Neural cell (in vitro differentiated cells): ENCODE data around the gene HBE1. TPM values are rescaled to one million over a fixed set of nuclear protein-coding genes. Genes with fewer than 3 reads are reported as not detected.

Experiments used
- H2AFZ ChIP-seq: fragments of 200-600, 300-800 bp; sonication (generic), shearing (Covaris generic); 2 replicates; pipeline ENCODE4 v1.6.0; 2014; ENCODE audit warnings: low read depth, mild to moderate bottlenecking, antibody characterized with exemption, low read length, moderate library complexity
- H3F3A ChIP-seq: fragments of 200-600 bp; shearing (Covaris generic); 2 replicates; pipeline ENCODE4 v1.6.1; 2016; ENCODE audit warnings: mild to moderate bottlenecking, moderate library complexity, mixed read lengths, antibody characterized with exemption, low read length; ENCODE audit not compliant: insufficient read depth, poor library complexity, severe bottlenecking
- H3K27ac ChIP-seq: fragments of 200-600, 300-800 bp; sonication (generic), shearing (Covaris generic); 2 replicates; pipeline ENCODE4 v1.5.1; 2014; ENCODE audit warnings: mild to moderate bottlenecking, low read length, moderate library complexity
- H3K27me3 ChIP-seq: fragments of 300-800, 200-600 bp; sonication (generic), shearing (Covaris generic); 2 replicates; pipeline ENCODE4 v1.6.0; 2014; ENCODE audit warnings: mild to moderate bottlenecking, low read depth, low read length, moderate library complexity; ENCODE audit not compliant: insufficient read depth
- H3K36me3 ChIP-seq: fragments of 300-800, 200-600 bp; sonication (generic), shearing (Covaris generic); 2 replicates; pipeline ENCODE4 v1.5.1; 2014; ENCODE audit warnings: mild to moderate bottlenecking, antibody characterized with exemption, low read length, moderate library complexity; ENCODE audit not compliant: insufficient read depth
- H3K4me2 ChIP-seq: fragments of 300-800, 200-600 bp; sonication (generic), shearing (Covaris generic); 2 replicates; pipeline ENCODE4 v1.6.0; 2014; ENCODE audit warnings: mild to moderate bottlenecking, low read length
- H3K4me3 ChIP-seq: fragments of 300-800, 200-600 bp; sonication (generic), shearing (Covaris generic); 2 replicates; pipeline ENCODE4 v1.5.1; 2014; ENCODE audit warnings: mild to moderate bottlenecking, low read length, moderate library complexity
- H3K79me2 ChIP-seq: fragments of 200-600 bp; shearing (Covaris generic); replicated peaks from 2 replicates; pipeline ENCODE4 v1.6.0; 2014; ENCODE audit warnings: mild to moderate bottlenecking, low read length, moderate library complexity; ENCODE audit not compliant: insufficient read depth
- H3K9ac ChIP-seq: fragments of 300-800, 200-600 bp; sonication (generic), shearing (Covaris generic); 2 replicates; pipeline ENCODE4 v1.6.1; 2016; ENCODE audit warnings: mild to moderate bottlenecking, low read length, mixed read lengths
- H3K9me2 ChIP-seq: fragments of 200-600 bp; shearing (Covaris generic); 2 replicates; pipeline ENCODE4 v1.6.1; 2016; ENCODE audit warnings: mild to moderate bottlenecking, low read length, mixed read lengths; ENCODE audit not compliant: insufficient read depth
- H3K9me3 ChIP-seq: fragments of 200-600, 300-800 bp; sonication (generic), shearing (Covaris generic); 2 replicates; pipeline ENCODE4 v1.6.1; 2016; ENCODE audit warnings: mild to moderate bottlenecking, mixed run types, low read length, moderate library complexity, mixed read lengths
- H4K20me1 ChIP-seq: fragments of 200-600 bp; shearing (Covaris generic); 2 replicates; pipeline ENCODE4 v1.6.1; 2016; ENCODE audit warnings: mild to moderate bottlenecking, mixed run types; ENCODE audit not compliant: insufficient read depth
- CTCF ChIP-seq: fragments of 450-650 bp; IDR thresholded peaks from 2 replicates; pipeline ENCODE4 v1.5.1; 2014; ENCODE audit warnings: antibody characterized with exemption, mild to moderate bottlenecking, moderate library complexity; ENCODE audit not compliant: poor library complexity, severe bottlenecking
- EP300 ChIP-seq: fragments of 450-650 bp; conservative IDR thresholded peaks from 2 replicates; pipeline ENCODE4 v1.6.1; 2014; ENCODE audit warnings: antibody characterized with exemption, mild to moderate bottlenecking, moderate library complexity; ENCODE audit not compliant: poor library complexity, severe bottlenecking
- EZH2 ChIP-seq: fragments of 200-600, 300-800 bp; shearing (Covaris generic), sonication (generic); IDR thresholded peaks from 2 replicates; pipeline ENCODE4 v1.6.1; 2014; ENCODE audit warnings: antibody characterized with exemption, low read length, borderline replicate concordance, mild to moderate bottlenecking; ENCODE audit not compliant: insufficient read depth, poor library complexity, severe bottlenecking
- MXI1 ChIP-seq: fragments of 450-650 bp; conservative IDR thresholded peaks from 2 replicates; pipeline ENCODE4 v1.6.1; 2014; ENCODE audit warnings: antibody characterized with exemption, mild to moderate bottlenecking; ENCODE audit not compliant: poor library complexity, severe bottlenecking
- POLR2AphosphoS5 ChIP-seq: IDR thresholded peaks from 2 replicates; pipeline ENCODE4 v1.6.1; 2012
- RAD21 ChIP-seq: fragments of 450-650 bp; conservative IDR thresholded peaks from 2 replicates; pipeline ENCODE4 v1.6.1; 2014; ENCODE audit warnings: antibody characterized with exemption, mild to moderate bottlenecking, moderate library complexity
- REST ChIP-seq: IDR thresholded peaks from 2 replicates; pipeline ENCODE4 v1.6.1; 2012; ENCODE audit warnings: borderline replicate concordance
- SMC3 ChIP-seq: fragments of 450-650 bp; conservative IDR thresholded peaks from 2 replicates; pipeline ENCODE4 v1.6.1; 2014; ENCODE audit warnings: antibody characterized with exemption, mild to moderate bottlenecking, moderate library complexity; ENCODE audit not compliant: poor library complexity
- TAF1 ChIP-seq: IDR thresholded peaks from 2 replicates; pipeline ENCODE4 v1.6.1; 2012; ENCODE audit warnings: low read depth
- polyA plus RNA-seq: library from polyadenylated mRNA; depleted of rRNA; stranded (reverse); fragments of >200 nt; gene quantifications from 2 replicates; pipeline ENCODE4 v1.2.3, GENCODE V29; 2014

HBE1 gene
- polyA plus RNA-seq, 1 donor from 2014 or later, result not detected

DNA sequence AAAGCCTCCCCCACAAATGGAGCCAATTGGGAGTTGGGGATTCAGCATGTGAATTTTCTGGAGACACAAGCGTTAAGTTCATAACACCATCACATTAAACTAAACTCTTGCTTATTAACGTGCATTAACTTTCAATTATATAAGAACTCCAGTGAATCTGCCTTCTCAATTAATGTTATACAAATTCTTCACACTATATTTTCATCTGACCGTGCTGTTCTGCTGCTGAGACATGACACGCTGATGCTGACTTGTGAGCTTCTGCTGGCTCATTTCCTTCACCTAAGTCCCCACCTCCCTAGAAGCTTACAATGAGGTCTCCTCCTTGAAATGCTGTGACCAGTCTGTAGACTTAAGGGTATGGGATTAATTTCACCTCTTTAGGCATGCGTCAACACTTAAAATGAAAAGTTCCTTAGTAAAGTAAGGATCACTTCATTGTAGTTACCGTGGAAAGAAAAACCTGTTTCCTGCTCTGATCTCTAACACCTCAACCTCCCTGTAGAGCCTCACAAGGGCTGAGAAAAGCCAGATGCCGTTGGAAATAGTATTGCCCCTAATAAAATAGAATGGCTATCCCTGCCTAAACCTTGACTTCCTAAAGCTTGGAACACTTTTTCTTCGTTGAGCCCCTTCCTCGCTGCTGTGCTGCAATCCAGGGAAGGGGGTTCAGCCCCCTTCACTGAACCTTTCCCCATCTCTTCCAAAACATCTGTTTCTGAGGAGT, 17.4 kb downstream of the HBE1 start:
- Histone ChIP-seq H2AFZ (no peak overlapping the region), H4K20me1 (no peaks in the 10 kb centered on the region), H3K9ac (no peak overlapping the region), H3K79me2 (no peaks in the 10 kb centered on the region), H3K9me3 (no peaks in the 10 kb centered on the region), H3K27ac (no peak overlapping the region), H3F3A (no peaks in the 10 kb centered on the region), H3K4me3 (no peak overlapping the region), H3K36me3 (no peaks in the 10 kb centered on the region), H3K27me3 (no peaks in the 10 kb centered on the region), H3K9me2 (no peaks in the 10 kb centered on the region), H3K4me2 (no peak overlapping the region)
- TF ChIP-seq POLR2AphosphoS5, result no peak
- no peak for TF ChIP-seq MXI1
- TF ChIP-seq EZH2, result no peak
- no peak for TF ChIP-seq EP300
- TF ChIP-seq TAF1, result no peak
- no peak for TF ChIP-seq RAD21
- no peak for TF ChIP-seq REST
- no peak for TF ChIP-seq CTCF
- no peak for TF ChIP-seq SMC3

DNA sequence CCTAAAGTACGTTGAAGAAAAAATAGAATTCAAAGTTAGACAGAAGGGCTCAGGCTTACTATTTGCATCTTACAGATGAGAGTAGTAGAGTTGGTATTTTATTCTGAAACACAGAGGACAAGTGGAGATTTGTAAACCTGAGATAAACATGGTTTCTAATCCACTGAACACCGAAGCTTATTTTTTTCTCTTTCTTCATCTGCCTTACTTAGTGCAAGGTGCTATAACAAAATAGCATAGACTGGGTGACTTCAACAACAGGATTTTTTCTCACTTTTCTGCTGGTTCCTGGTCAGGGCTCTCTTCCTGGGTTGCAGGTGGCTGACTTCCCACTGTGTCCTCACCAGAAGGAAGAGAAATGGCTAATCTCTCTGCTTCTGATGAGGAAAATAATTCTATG, 18.0 kb downstream of the HBE1 start:
- H3K4me3 ChIP-seq, result no peak overlapping the region
- TF ChIP-seq POLR2AphosphoS5 (no peak), SMC3 (no peak), RAD21 (no peak), TAF1 (no peak), MXI1 (no peak), EZH2 (no peak), EP300 (no peak), CTCF (no peak), REST (no peak)
- H3K9me3 ChIP-seq, result no peaks in the 10 kb centered on the region

More for the DNA sequence above, 18.0 kb downstream of the HBE1 start:
- Histone ChIP-seq H3K36me3 (no peaks in the 10 kb centered on the region), H3K9ac (no peak overlapping the region), H3F3A (no peaks in the 10 kb centered on the region), H2AFZ (no peak overlapping the region), H3K9me2 (no peaks in the 10 kb centered on the region), H3K27me3 (no peaks in the 10 kb centered on the region), H4K20me1 (no peaks in the 10 kb centered on the region), H3K4me2 (no peak overlapping the region), H3K79me2 (no peaks in the 10 kb centered on the region), H3K27ac (no peak overlapping the region)
